ENCODE measurements around the gene GRAMD4. TPM values are rescaled to one million over a fixed set of nuclear protein-coding genes. Genes with fewer than 3 reads are reported as not detected.

Gene GRAMD4
- total RNA-seq, 1 experiment from 2014 or later = 18.4 TPM

GRCh38 chr22:46663436-46664100 lies 43.4 kb downstream of the GRAMD4 start:
- intact Hi-C loops (cut with micrococcal nuclease; ENCODE audit: unreplicated experiment) = no loop called here
- no TSS peak for BruUV-seq (replicated peaks)

GRCh38 chr22:46664301-46664855 lies 44.2 kb downstream of the GRAMD4 start:
- CTCF ChIA-PET = no interaction called here
- POLR2A ChIA-PET (ENCODE audit: low non-redundant PET) = no interaction called here
- H3K27ac ChIP-seq (ENCODE audit: low read depth, low read length, poor library complexity, severe bottlenecking) = no peak overlapping the region
- intact Hi-C loops (cut with micrococcal nuclease; ENCODE audit: unreplicated experiment) = no loop called here
- no peaks in the 10 kb centered on the region for H3K27me3 ChIP-seq (replicated peaks; ENCODE audit: insufficient read depth, low read depth, low read length, poor library complexity)
- BruUV-seq (replicated peaks) = no TSS peak
- H3K4me3 ChIP-seq (ENCODE audit: low read depth, low read length, poor library complexity, severe bottlenecking) = no peak overlapping the region
- TF ChIP-seq, protein P1, sequence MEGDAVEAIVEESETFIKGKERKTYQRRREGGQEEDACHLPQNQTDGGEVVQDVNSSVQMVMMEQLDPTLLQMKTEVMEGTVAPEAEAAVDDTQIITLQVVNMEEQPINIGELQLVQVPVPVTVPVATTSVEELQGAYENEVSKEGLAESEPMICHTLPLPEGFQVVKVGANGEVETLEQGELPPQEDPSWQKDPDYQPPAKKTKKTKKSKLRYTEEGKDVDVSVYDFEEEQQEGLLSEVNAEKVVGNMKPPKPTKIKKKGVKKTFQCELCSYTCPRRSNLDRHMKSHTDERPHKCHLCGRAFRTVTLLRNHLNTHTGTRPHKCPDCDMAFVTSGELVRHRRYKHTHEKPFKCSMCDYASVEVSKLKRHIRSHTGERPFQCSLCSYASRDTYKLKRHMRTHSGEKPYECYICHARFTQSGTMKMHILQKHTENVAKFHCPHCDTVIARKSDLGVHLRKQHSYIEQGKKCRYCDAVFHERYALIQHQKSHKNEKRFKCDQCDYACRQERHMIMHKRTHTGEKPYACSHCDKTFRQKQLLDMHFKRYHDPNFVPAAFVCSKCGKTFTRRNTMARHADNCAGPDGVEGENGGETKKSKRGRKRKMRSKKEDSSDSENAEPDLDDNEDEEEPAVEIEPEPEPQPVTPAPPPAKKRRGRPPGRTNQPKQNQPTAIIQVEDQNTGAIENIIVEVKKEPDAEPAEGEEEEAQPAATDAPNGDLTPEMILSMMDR (conservative IDR thresholded peaks at IDR 0.05; ENCODE audit: low read depth, low read length) = no peak
- no peak for TF ChIP-seq EZH2 (IDR thresholded peaks at IDR 0.05; ENCODE audit: borderline replicate concordance, low read depth, low read length, poor library complexity, severe bottlenecking)
- H3K4me1 ChIP-seq (ENCODE audit: insufficient read depth, low read length, poor library complexity, severe bottlenecking) = peaks cover 5% of the 10 kb centered on the region
- no peaks in the 10 kb centered on the region for H3K9me3 ChIP-seq (ENCODE audit: low read depth, low read length, poor library complexity, severe bottlenecking)
- DNase-seq (ENCODE audit: low spot score) = no peak
- no peaks in the 10 kb centered on the region for H3K36me3 ChIP-seq (ENCODE audit: insufficient read depth, low read length, poor library complexity, severe bottlenecking)

More at GRCh38 chr22:46663436-46664100, 43.4 kb downstream of the GRAMD4 start:
- H3K27me3 ChIP-seq (replicated peaks; ENCODE audit: insufficient read depth, low read depth, low read length, poor library complexity) = no peaks in the 10 kb centered on the region
- no peak overlapping the region for H3K27ac ChIP-seq (ENCODE audit: low read depth, low read length, poor library complexity, severe bottlenecking)
- H3K9me3 ChIP-seq (ENCODE audit: low read depth, low read length, poor library complexity, severe bottlenecking) = no peaks in the 10 kb centered on the region
- no peak for DNase-seq (ENCODE audit: low spot score)
- POLR2A ChIA-PET (ENCODE audit: low non-redundant PET) = no interaction called here
- H3K36me3 ChIP-seq (ENCODE audit: insufficient read depth, low read length, poor library complexity, severe bottlenecking) = no peaks in the 10 kb centered on the region
- H3K4me3 ChIP-seq (ENCODE audit: low read depth, low read length, poor library complexity, severe bottlenecking) = no peak overlapping the region
- TF ChIP-seq, protein P1 (conservative IDR thresholded peaks at IDR 0.05; ENCODE audit: low read depth, low read length) = no peak
- TF ChIP-seq EZH2 (IDR thresholded peaks at IDR 0.05; ENCODE audit: borderline replicate concordance, low read depth, low read length, poor library complexity, severe bottlenecking) = no peak
- CTCF ChIA-PET = no interaction called here
- H3K4me1 ChIP-seq (ENCODE audit: insufficient read depth, low read length, poor library complexity, severe bottlenecking) = peaks cover 5% of the 10 kb centered on the region

DNA sequence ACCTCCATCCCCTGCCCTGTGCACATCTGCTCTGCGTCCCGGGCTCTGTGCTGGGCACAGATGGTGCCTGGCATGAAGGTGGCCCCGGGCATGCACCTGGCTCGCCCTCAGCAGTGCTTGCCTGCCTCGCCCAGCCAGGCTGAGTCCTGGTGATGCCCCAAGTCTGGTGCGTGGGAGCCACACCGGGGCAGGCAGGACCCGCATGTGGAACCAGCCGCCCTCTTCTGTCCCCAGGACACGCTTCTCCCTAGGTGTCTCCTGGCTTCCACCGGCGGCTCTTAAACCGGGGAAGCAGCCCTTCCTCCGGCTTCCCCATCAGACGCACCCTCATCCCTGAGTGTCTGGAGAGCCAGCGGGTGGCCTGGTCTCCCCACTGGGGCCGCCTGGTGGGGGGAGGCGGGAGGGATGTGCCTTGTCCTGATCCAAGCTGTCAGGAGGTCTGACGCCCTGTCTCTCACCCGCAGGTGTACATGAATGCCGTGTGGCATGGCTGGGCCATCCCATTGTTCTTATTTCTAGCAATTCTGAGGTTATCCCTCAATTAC lies 45.0 kb downstream of the GRAMD4 start:
- no peak for TF ChIP-seq EZH2 (IDR thresholded peaks at IDR 0.05; ENCODE audit: borderline replicate concordance, low read depth, low read length, poor library complexity, severe bottlenecking)
- TF ChIP-seq, protein P1 (conservative IDR thresholded peaks at IDR 0.05; ENCODE audit: low read depth, low read length) = no peak
- BruUV-seq (replicated peaks) = no TSS peak
- H3K36me3 ChIP-seq (ENCODE audit: insufficient read depth, low read length, poor library complexity, severe bottlenecking) = no peaks in the 10 kb centered on the region
- peaks cover 5% of the 10 kb centered on the region for H3K4me1 ChIP-seq (ENCODE audit: insufficient read depth, low read length, poor library complexity, severe bottlenecking)
- H3K4me3 ChIP-seq (ENCODE audit: low read depth, low read length, poor library complexity, severe bottlenecking) = no peak overlapping the region
- intact Hi-C loops (cut with micrococcal nuclease; ENCODE audit: unreplicated experiment) = no loop called here
- no peak overlapping the region for H3K27ac ChIP-seq (ENCODE audit: low read depth, low read length, poor library complexity, severe bottlenecking)
- DNase-seq (ENCODE audit: low spot score) = no peak
- H3K27me3 ChIP-seq (replicated peaks; ENCODE audit: insufficient read depth, low read depth, low read length, poor library complexity) = no peaks in the 10 kb centered on the region
- H3K9me3 ChIP-seq (ENCODE audit: low read depth, low read length, poor library complexity, severe bottlenecking) = no peaks in the 10 kb centered on the region
- ChIA-PET CTCF (no interaction called here), POLR2A (ENCODE audit: low non-redundant PET) (interaction anchor here (0.6 kb wide), 1 partner anchor 198 kb away, joined by 3 read pairs; no protein-coding TSS in a partner anchor)
